Stimulated activated memory B cell treated with anti-CD40 and anti-IgM and Interleukin-4, amounts not matched to agents 10 μg/mL and 1 μg/mL and 100 μg/mL, for 72 hours (primary cell): ENCODE data around the gene DNAJB1.
"Not testable (repeated sequence)": the region's sequence is repeated elsewhere in the genome, so short reads cannot be mapped to it uniquely, and the experiment has no call there.

Experiments used
- ATAC-seq: fragments of 150-1000 bp; cut with Tn5 transposase; 2 replicates; pipeline ENCODE4 v1.10.0; 2021
- H3K27ac Mint-ChIP-seq: one replicate; pipeline ENCODE4 v1.8.0; 2022; ENCODE audit warnings: mild to moderate bottlenecking, mixed read lengths
- H3K27me3 Mint-ChIP-seq: one replicate; pipeline ENCODE4 v1.8.0; 2022; ENCODE audit warnings: mixed read lengths
- H3K36me3 Mint-ChIP-seq: one replicate; pipeline ENCODE4 v1.8.0; 2022; ENCODE audit warnings: mixed read lengths
- H3K4me1 Mint-ChIP-seq: one replicate; pipeline ENCODE4 v1.8.0; 2022; ENCODE audit warnings: mixed read lengths
- H3K4me3 Mint-ChIP-seq: one replicate; pipeline ENCODE4 v1.8.0; 2022; ENCODE audit warnings: mild to moderate bottlenecking, moderate library complexity, mixed read lengths
- H3K9me3 Mint-ChIP-seq: one replicate; pipeline ENCODE4 v1.8.0; 2022; ENCODE audit warnings: mixed read lengths

DNAJB1 gene

DNA sequence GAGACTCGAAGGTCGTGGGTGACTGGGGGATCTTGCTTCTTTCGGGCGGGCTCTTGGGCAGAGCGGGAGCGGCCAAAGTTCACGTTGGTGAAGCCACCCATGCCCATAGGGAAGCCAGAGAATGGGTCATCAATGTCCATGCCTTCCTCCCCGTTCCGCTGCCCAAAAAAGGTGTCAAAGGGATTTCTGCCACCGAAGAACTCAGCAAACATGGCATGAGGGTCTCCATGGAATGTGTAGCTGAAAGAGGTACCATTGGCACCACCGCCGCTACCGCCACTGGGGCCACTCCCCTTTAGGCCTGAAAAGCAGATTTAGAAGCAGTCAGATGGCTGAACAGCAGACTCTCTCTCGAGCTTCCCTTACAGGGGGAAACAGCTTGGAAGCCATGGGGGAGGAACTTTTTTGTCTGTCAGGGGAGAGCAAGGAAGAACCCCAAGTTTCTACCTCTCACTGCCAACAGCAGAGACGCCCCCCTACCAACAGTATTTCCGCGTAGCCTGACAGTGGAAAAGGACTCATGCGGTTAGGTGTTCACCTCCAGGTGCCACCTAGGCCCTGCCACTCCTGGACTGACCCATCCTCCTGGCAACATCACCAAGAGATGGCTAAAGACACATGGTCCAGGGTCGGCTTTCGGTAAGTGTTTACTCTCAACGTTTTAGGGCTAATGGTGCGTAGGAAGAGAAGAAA, 1.3 kb downstream of the DNAJB1 start:
- Mint-ChIP-seq H3K27me3 (no peaks in the 10 kb centered on the region), H3K36me3 (peaks cover 37% of the 10 kb centered on the region), H3K4me1 (peaks cover 42% of the 10 kb centered on the region), H3K9me3 (no peaks in the 10 kb centered on the region), H3K27ac (peak overlapping the region; percentile 95), H3K4me3 (peak overlapping the region; percentile 94)
- no peak for ATAC-seq

DNA sequence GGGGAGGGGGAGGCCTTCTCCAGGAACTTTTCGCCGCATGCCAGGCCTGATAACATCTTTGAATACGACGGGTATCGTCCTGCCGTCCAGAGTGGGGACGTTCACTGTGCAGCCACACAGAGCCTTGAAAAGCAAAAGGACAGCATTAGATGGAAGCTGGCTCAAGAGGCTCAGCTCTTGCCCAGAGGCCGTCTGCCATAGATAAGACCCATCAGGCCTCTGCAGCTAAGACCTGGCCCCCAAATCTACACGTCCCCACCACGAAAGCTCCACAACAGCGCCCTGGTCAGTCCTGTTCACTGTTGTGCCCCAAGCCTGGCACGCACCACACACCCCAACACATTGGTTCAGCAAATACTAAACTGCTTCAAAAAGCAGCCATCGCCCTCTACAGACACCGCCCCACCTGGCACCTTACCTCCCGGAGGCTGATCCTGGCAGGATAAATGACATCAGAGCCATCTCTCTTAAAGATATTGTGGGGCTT, 2.1 kb downstream of the DNAJB1 start:
- H3K4me3 Mint-ChIP-seq, result peak overlapping the region; percentile 94
- H3K27me3 Mint-ChIP-seq, result no peaks in the 10 kb centered on the region
- no peaks in the 10 kb centered on the region for H3K9me3 Mint-ChIP-seq
- no peak for ATAC-seq
- peaks cover 37% of the 10 kb centered on the region for H3K36me3 Mint-ChIP-seq
- H3K27ac Mint-ChIP-seq, result peak overlapping the region; percentile 95
- peaks cover 42% of the 10 kb centered on the region for H3K4me1 Mint-ChIP-seq

DNA sequence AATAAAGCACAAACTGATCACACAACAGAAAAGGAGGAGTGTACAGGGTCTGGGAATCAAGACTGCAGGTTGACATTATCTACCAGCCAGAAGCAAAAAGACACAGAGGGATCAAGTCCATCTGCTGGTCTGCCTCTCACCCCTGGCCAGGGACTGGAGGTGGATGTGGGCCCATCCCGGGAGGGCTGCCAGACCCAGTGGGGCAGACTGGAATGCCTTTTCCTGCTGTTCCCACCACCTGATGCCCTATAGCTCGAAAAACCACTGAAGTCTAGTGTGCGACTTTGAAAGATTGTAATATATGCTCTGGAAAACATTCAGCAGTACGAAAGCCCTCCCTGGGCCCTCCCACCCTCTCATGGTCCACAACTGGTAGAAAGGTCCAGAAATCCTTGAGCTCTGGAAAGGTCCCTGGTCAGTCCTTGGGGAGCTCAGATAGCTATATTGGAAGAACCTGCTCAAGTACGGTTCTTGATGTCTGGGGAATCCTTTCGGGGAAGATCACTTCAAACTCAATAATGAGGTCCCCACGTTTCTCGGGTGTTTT, 2.6 kb downstream of the DNAJB1 start:
- Mint-ChIP-seq H3K4me1 (peaks cover 42% of the 10 kb centered on the region), H3K9me3 (no peaks in the 10 kb centered on the region), H3K4me3 (peak overlapping the region; percentile 94), H3K27me3 (no peaks in the 10 kb centered on the region), H3K27ac (peak overlapping the region; percentile 42), H3K36me3 (peaks cover 37% of the 10 kb centered on the region)
- ATAC-seq, result no peak

DNA sequence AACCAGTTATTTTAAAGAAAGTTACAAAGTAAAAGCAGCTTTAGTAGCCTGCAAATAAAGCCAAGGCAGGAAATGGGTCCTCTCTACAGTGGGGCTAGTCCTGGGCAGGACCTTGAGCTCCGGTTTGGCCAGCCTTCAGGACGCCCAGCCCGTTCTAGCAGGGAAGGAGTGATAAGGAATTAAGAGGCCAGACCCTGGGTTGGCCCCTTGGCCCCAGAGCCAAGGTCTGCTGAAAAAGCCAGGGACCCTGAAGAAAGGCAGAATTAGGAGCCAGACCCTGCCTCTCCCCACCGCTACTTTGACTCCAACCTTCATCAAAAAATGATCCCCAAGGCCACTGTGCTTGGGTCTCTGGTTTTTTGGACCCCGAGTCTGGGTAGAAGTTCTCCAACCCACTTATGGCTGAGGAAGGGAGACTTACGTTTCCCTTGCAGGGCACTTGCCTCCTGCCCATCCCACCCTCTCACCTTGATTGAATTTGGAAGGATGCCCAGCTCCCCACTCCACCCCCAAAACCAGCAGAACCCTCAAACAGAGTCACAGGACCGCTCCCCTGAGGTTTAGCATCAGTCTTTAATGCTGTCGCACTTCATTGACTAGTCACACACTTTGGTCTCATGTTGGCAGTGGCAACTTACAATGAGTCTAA, 3.9 kb downstream of the DNAJB1 start:
- no peak overlapping the region for H3K4me3 Mint-ChIP-seq

DNA sequence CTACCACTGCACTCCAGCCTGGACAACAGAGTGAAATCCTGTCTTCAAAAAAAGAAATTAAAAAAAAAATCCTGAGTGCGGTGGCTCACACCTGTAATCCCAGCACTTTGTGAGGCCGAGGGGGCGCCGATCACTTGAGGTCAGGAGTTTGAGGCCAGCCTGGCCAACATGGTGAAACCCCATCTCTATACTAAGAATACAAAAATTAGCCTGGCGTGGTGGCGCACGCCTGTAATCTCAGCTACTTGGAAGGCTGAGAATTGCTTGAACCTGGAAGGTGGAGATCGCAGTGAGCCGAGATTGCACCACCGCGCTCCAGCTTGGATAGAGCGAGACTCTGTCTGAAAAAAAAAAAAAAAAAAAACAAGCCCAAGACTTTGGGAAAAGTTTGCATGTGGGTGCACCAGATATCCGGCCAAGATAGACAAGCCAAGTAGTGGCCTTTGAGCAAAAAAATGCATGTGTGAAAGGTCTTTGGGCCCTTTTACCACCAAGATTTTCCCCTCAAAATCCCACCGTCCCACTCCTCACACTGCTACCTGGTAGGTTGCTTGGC, 5.7 kb downstream of the DNAJB1 start:
- Mint-ChIP-seq H3K9me3 (no peaks in the 10 kb centered on the region), H3K27ac (no peak overlapping the region), H3K36me3 (peaks cover 37% of the 10 kb centered on the region)

More for the DNA sequence above, 3.9 kb downstream of the DNAJB1 start:
- H3K36me3 Mint-ChIP-seq, result peaks cover 37% of the 10 kb centered on the region
- H3K27ac Mint-ChIP-seq, result no peak overlapping the region
- peaks cover 35% of the 10 kb centered on the region for H3K4me1 Mint-ChIP-seq
- no peaks in the 10 kb centered on the region for H3K9me3 Mint-ChIP-seq
- no peak for ATAC-seq
- no peaks in the 10 kb centered on the region for H3K27me3 Mint-ChIP-seq

DNA sequence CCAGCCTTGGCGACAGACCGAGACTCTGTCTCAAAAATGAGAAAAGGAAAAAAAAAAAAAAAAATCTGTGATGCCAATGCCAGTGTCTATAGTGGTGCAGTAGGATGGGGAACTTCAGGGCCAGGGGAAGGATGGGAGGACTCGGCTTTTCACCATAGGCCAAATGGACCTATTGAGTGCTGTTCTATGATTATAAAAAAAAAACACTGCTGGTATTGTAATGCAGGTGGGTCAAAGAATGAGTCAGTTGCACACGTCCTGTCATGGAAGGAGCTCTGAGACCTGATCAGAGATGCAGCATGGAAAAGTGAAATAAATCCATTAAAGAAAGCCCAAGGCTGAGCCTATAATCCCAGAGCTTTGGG, 7.0 kb downstream of the DNAJB1 start:
- H3K27ac Mint-ChIP-seq, result no peak overlapping the region
- peaks cover 28% of the 10 kb centered on the region for H3K36me3 Mint-ChIP-seq
- no peak overlapping the region for H3K4me3 Mint-ChIP-seq
- H3K4me1 Mint-ChIP-seq, result peaks cover 22% of the 10 kb centered on the region
- H3K27me3 Mint-ChIP-seq, result no peaks in the 10 kb centered on the region
- no peaks in the 10 kb centered on the region for H3K9me3 Mint-ChIP-seq
- ATAC-seq, result no peak

More for the DNA sequence above, 5.7 kb downstream of the DNAJB1 start:
- H3K27me3 Mint-ChIP-seq, result no peaks in the 10 kb centered on the region
- ATAC-seq, result no peak
- no peak overlapping the region for H3K4me3 Mint-ChIP-seq
- H3K4me1 Mint-ChIP-seq, result peaks cover 33% of the 10 kb centered on the region

DNA sequence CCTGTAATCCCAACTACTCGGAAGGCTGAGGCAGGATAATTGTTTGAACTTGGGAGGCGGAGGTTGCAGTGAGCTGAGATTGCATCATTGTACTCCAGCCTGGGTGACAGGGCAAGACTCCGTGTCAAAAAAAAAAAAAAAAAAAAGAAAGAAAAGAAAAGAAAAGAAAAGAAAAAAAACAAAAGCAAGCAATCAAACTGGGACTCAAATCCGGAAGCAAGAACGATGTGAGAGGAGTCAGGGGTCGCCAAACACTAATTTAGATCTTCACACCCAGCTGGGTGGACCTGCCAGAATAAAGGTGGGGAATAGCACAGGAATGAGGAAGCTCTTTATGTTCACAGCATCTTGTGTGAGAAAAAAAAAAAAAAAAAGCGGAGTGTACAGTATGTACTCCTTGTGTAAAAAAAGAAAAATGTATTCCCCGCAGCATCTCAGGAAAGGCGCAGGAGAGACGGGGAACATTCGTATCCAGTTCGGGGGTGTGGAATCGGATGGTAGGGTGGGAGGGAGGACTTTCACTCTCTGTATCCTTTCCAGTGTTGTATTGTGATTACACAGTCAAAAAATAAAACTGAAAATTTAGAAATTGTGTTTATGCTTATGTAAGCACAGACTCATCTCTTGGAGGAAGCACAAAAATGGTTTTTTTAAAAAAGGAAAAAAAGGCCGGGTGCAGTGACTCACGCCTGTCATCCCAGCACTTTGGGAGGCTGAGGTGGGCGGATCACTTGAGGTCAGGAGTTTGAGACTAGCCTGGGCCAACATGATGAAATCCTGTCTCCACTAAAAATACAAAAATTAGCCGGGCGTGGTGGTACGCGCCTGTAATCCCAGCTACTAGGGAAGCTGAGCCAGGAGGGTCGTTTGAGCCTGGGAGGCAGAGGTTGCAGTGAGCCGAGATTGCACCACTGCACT, 7.6 kb downstream of the DNAJB1 start:
- no peak overlapping the region for H3K4me3 Mint-ChIP-seq
- H3K27me3 Mint-ChIP-seq, result peaks cover 3% of the 10 kb centered on the region
- H3K36me3 Mint-ChIP-seq, result peaks cover 21% of the 10 kb centered on the region
- H3K9me3 Mint-ChIP-seq, result no peaks in the 10 kb centered on the region
- H3K4me1 Mint-ChIP-seq, result peaks cover 17% of the 10 kb centered on the region
- H3K27ac Mint-ChIP-seq, result no peak overlapping the region
- no peak for ATAC-seq

DNA sequence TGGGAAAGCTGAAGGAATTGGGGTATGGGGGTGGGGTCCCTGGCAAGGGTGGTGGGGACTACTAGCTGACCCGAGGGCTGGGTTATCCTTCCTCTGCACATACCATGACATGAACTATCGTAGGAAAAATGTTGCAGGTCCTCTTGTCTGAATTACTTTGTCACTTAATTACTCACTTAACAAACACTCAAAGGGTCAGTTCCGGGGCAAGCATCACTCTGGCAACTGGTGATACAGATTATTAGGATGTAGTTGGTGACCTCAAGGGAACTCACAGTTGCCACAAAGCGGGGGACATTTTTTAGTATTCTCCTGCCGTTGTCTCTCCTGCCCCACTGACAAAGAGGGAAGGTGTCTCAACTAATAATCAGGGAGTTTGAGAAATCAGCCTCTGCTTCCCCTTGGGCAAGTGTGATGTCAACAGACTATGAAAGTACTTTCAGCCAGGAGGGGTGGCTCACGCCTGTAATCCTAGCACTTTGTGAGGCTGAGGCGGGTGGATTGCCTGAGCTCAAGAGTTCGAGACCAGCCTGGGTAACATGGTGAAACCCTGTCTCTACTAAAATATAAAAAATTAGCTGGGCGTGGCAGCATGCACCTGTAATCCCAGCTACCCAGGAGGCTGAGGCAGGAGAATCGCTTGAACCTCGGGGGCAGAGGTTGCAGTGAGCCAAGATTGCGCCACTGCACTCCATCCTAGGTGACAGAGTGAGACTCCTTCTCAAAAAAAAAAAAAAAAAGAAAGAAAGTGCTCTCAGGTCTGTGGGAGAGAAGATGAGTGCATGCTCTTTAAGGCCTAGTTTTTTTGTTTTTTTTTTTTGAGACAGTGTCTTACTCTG, 10.3 kb downstream of the DNAJB1 start:
- peaks cover 6% of the 10 kb centered on the region for H3K4me1 Mint-ChIP-seq
- peaks cover 23% of the 10 kb centered on the region for H3K27me3 Mint-ChIP-seq
- no peaks in the 10 kb centered on the region for H3K36me3 Mint-ChIP-seq
- H3K27ac Mint-ChIP-seq, result no peak overlapping the region
- H3K9me3 Mint-ChIP-seq, result no peaks in the 10 kb centered on the region
- no peak overlapping the region for H3K4me3 Mint-ChIP-seq
- ATAC-seq, result no peak

DNA sequence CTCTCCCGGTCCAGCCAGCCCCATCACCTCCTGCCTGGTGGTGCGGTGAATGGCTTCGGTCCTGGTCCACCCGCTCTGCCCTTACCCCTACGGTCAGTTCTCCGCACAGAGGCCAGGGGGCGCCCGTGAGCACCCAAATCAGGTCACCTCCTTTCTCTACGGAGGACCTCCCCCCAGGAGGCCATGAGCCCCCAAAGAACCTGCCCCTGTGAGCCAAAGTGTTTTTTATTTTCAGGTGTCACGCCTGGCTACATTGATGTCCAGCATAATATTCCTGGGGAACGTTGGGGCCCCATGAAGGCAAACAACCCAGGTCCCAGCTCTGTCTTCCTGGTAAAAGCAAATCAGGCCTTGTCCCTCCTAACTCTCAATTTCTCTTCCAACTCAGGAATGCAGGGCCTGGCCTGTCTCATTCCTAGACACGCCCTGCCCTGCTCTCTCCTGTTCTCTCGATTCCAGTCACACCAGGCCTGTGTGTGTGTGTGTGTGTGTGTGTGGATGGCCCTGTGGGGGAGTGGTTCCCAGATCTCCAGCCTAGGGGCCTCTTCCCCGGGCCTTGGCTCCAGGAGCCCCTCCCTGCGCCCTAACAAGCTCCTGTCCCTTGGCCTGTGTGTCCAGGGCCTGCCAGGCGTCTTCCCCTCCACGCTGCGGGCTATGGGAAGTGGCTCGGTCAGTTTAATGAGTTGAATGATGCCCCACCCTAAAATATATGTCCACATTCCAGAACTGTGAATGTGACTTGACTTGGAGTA, 12.5 kb downstream of the DNAJB1 start:
- no peaks in the 10 kb centered on the region for H3K9me3 Mint-ChIP-seq
- peak; percentile 74 for ATAC-seq
- no peak overlapping the region for H3K4me3 Mint-ChIP-seq
- H3K4me1 Mint-ChIP-seq, result peaks cover 6% of the 10 kb centered on the region
- no peaks in the 10 kb centered on the region for H3K36me3 Mint-ChIP-seq
- H3K27me3 Mint-ChIP-seq, result peaks cover 31% of the 10 kb centered on the region
- no peak overlapping the region for H3K27ac Mint-ChIP-seq

DNA sequence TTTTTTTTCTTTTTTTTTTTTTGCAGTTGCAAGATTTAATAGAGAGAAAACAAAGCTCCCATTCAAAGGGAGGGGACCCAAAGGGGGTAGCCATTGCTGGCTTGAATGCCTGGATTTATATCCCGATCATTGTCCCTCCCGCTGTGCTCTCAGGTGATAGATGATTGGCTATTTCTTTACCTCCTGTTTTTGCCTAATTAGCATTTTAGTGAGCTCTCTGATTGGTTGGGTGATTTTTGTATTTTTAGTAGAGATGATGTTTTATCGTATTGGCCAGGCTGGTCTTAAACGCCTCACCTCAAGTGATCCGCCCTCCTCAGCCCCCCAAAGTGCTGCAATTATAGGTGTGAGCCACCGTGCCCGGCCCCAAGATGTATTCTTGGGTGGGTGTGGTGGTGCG, 13.6 kb downstream of the DNAJB1 start:
- H3K9me3 Mint-ChIP-seq, H3K4me1 Mint-ChIP-seq, H3K36me3 Mint-ChIP-seq, ATAC-seq, H3K27ac Mint-ChIP-seq, H3K4me3 Mint-ChIP-seq: not testable (repeated sequence)
- peaks cover 31% of the 10 kb centered on the region for H3K27me3 Mint-ChIP-seq

DNA sequence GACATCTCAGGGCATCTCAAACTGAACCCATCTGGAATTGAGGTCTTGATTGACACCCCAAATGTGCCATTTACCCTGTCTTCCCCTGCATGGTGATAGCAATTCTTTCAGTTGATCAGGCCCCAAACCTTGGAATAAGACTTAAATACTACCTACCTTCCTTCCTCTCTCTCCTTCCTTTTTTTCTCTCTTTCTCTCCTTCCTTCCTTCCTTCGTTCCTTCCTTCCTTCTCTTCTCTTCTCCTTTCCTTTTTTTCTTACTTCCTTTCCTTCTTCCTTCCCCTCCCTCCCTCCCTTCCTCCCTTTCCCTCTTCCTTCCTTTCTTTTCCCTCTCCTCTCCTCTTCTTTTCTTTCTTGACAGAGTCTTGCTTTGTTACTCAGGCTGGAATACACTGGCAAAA, 14.9 kb downstream of the DNAJB1 start:
- Mint-ChIP-seq H3K9me3 (no peaks in the 10 kb centered on the region), H3K27me3 (peaks cover 31% of the 10 kb centered on the region), H3K4me1 (peaks cover 6% of the 10 kb centered on the region), H3K36me3 (no peaks in the 10 kb centered on the region), H3K4me3 (no peak overlapping the region), H3K27ac (no peak overlapping the region)
- ATAC-seq, result no peak

DNA sequence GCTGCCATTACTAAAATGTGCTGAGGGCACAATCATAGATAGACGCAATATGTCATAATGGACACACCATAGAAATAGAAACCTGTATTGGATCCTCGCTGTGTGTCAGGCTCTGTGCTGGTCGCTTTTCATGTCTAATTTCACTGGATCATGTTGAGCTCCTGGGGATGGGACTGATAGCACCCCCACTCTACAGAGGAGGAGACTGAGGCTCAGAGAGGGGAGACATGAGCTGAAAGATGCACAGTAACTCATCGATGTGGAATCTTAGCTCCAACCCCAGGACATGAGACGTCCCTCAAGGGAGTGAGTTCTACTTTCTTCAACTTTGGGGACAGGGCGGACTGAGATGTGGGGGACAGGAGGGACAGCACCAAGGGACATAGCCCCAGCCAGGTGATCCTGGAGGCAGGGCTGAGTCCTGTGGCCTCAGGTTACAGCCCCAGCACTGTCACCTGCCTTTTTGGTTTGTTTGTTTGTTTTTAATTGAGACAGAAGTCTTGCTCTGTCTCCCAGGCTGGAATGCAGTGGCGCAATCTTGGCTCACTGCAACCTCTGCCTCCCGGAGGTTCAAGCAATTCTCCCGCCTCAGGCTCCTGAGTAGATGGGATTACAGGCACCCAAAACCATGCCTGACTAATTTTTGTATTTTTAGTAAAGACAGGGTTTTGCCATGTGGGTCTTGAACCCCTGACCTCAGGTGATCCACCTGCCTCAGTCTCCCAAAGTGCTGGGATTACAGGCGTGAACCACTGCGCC, 15.7 kb downstream of the DNAJB1 start:
- no peak overlapping the region for H3K4me3 Mint-ChIP-seq
- H3K9me3 Mint-ChIP-seq, result no peaks in the 10 kb centered on the region
- ATAC-seq, result no peak
- H3K36me3 Mint-ChIP-seq, result no peaks in the 10 kb centered on the region
- H3K4me1 Mint-ChIP-seq, result peaks cover 6% of the 10 kb centered on the region
- H3K27ac Mint-ChIP-seq, result no peak overlapping the region
- H3K27me3 Mint-ChIP-seq, result peaks cover 31% of the 10 kb centered on the region

DNA sequence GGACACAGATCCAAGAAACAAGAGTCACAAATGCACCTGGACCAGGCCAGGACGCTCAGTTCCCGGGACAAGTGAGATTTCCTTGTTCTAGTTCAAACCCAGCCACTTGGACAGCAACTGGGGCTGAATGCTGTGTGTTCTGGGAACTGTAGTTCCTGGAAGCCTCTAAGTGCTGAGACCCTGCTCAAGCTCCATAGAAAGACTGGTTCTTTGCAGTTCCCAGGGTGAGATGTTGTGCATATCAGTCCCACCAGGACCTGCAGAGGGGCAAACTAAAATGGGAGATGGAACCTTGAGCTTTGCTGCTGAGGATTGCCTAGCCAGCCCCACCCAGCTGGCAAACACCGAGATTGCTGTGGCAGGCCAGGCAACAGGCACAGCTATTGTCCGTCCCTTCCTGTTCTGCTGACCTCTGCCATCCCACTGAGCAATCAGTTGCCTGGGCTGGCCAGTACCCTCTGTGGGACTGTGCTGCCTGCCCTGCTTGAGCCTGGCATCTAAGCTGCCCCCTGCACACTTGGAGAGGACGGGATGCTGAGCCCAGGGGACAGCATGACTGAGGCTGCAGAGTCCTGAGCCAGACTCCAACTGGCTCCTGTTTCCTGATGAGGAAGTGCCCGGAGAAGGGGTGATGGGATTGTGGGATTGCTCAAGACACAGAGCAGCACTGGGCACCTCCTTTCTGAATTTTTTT, 20.8 kb downstream of the DNAJB1 start:
- Mint-ChIP-seq H3K27ac (no peak overlapping the region), H3K4me3 (no peak overlapping the region), H3K9me3 (no peaks in the 10 kb centered on the region), H3K4me1 (peaks cover 9% of the 10 kb centered on the region), H3K36me3 (peaks cover 5% of the 10 kb centered on the region), H3K27me3 (peaks cover 3% of the 10 kb centered on the region)
- ATAC-seq, result no peak
